Midbrain (tissue), 1 donor: Measurements from ENCODE around the gene CACNA1H.
"Not testable (repeated sequence)": the region's sequence is repeated elsewhere in the genome, so short reads cannot be mapped to it uniquely, and the experiment has no call there.

Experiments
- DNase-seq: peaks from one replicate; lab custom pipeline; 2025; lab: John Stamatoyannopoulos, UW

CACNA1H gene

GRCh38 chr16:1213796-1214372 is 61.0 kb downstream of the CACNA1H start:
- DNase-seq: no peak

GRCh38 chr16:1214719-1215118 is 61.8 kb downstream of the CACNA1H start:
- DNase-seq: no peak

- no peak for DNase-seq
Measured at GRCh38 chr16:1215574-1216295, 62.8 kb downstream of the CACNA1H start.

- DNase-seq: no peak
Measured at GRCh38 chr16:1216296-1216619, 63.4 kb downstream of the CACNA1H start.

DNA sequence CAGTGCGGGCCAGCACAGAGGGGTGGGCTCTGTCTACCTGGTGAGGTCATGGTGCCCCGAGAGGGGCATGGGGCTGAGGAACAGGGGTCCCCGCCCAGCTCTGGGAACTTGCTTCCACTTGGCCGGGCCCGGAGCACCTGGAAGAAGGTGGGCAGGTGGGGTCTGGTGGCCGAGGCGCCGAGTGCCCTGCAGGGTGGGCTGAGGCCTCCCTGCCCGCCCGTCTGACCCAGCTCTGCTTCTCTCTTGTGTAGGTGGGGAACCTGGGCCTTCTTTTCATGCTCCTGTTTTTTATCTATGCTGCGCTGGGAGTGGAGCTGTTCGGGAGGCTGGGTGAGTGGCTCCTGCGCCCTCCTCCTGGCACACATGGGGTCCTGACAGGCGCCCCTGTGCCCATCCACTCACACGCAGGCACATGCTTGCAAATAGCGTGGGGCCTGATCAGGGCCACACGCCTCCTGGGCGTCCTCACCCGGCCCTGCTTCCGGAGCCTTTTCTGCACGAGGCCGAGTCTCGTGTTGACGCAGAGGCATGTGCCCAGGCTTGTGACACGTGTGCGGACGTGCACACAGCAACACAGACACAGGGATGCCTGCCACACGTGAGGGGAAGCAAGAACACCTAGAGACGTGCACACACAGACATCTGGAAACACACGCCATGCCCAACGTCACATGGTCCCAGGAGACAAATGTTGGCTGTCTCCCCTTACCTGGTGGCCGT is 63.9 kb downstream of the CACNA1H start:
- no peak for DNase-seq

DNA sequence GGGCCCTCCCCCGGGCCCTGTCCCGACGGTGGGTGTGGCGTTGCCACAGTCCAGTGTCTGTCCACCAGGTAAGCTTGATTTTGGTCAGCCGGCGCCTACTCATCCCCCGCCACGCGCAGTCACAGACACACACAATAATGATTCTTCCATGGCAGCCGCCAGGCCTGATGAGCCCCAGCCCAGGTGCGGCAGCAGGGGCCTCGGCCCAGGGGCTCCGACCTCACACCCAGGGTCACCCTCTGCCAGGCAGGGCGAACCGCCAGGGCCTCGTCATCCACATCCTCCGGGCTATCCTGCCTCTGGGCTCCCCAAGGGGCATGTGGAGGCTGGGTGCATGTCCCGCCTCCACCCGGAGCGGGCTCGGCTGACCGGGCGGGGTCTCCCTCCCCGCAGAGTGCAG is 64.6 kb downstream of the CACNA1H start:
- no peak for DNase-seq

- DNase-seq: no peak
Measured at GRCh38 chr16:1218061-1218929, 65.4 kb downstream of the CACNA1H start.

DNA sequence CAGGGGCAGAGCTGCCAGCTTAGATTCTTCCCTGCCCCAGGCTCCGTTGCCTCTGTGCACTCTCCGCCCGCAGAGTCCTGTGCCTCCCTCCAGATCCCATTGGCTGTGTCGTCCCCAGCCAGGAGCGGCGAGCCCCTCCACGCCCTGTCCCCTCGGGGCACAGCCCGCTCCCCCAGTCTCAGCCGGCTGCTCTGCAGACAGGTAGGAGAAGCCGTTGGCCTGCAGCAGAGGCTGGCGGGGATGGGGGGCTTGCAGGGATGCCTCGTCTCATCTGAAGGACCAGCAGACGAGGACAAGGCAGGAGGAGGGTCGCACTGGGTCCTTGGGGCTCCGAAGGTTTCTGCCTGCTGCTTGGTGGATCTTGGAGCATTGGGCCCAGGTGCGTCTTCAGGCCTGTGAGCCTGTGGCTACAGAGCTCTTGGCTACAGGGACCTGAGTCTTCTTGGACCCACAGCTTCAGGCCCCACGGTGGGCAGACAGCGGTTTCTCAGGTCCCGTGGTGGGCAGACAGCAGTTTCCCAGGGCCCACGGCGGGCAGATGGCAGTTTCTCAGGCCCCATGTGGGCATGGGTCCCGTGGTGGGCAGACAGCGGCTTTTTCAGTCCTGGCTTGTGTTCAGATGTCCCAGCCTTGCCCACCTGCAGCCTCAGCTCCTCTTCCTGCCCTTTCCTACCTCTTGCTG is 66.2 kb downstream of the CACNA1H start:
- no peak for DNase-seq

- DNase-seq: no peak
Measured at GRCh38 chr16:1220098-1220728, 67.3 kb downstream of the CACNA1H start.

- DNase-seq: no peak
Measured at GRCh38 chr16:1220841-1221627, 68.1 kb downstream of the CACNA1H start.

DNA sequence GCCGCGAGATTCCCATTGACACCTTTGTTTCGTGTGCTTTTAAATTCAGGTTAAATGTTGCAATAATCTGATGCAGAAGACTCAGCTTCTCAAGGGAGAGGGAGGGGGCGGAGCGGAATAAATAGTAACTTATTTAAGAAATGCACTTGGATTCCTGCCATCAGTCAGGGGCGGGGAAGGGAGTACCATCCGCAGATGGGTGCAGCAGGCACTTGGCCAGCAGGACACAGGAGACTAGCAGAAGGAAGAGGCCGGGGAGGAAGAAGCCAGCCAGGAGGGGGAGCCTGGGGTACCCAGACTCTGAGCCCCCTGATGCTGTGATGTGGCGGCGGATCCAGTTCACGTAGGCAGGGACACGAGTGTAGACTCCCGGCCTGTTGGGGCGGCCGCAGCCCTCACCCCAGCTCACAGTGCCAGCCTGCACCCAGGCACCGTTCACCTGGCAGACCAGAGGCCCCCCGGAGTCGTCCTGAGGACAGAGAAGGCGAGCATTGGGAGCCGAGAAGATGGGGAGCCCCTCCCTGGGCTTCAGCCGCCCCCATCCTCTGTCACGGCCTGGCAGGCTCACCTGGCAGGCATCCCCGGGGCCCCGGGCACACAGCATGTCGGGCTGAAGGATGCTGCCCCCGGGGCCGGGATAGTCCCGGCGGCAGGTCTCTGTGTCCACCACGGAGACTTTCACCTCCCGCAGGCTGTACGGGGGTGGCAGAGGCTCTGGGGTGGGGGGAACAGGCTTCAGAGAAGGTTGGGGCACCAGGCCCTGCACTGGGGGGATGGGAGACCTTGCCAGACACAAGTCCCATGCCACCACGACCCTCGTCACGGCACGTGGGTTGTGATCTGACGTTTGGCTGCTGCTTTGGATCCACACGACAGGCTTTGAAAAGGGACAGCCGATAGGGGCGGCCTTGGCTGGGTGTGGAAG is 69.0 kb downstream of the CACNA1H start:
- no peak for DNase-seq

- no peak for DNase-seq
Measured at GRCh38 chr16:1222553-1223354, 69.8 kb downstream of the CACNA1H start.

- no peak for DNase-seq
Measured at GRCh38 chr16:1223355-1224214, 70.7 kb downstream of the CACNA1H start.

DNA sequence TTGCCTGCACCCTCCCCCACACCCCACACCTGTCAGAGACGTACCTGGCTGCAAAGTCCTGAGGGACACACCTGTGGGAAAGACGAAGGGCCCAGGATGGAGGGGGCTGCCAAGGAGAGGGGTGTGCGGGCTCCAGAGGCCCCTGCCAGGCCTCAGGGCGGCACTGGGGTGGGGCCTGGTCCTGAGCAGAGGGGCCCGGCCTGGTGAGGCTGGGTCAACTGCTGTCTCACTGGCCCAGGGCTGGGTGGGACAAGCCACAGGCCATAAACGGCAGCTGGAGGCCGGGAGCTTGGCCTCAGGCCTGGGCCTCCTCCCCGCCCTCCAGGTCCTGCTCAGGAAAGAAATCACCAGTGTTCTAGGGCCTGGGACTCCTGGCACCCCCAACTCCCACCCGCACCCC is 71.7 kb downstream of the CACNA1H start:
- DNase-seq: no peak

DNA sequence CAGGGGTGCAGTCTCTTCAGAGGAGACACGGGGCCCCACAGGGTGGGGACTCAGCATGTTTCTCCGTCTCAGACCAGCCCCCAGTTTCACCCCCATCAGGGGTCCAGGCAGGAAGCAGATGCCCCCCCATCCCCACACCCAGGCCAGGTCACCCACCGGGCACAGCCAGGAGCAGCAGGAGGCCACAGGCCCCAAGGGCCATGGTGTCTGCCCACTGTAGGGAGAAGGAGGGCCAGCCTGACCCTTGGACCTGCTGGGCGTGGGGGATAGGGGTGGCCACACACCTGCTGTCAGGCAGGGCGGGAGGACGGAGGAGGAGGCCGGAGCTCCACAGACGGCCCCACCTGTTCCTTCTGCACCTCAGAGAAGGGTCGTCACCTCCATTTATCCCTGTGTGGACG is 72.1 kb downstream of the CACNA1H start, which contains the start of gene TPSG1:
Gene TPSG1, minus strand, starts transcription at position 218 of the 401 bp plus-strand sequence. Its CDS starts 16 bp downstream, at position 202.
- DNase-seq: no peak

DNA sequence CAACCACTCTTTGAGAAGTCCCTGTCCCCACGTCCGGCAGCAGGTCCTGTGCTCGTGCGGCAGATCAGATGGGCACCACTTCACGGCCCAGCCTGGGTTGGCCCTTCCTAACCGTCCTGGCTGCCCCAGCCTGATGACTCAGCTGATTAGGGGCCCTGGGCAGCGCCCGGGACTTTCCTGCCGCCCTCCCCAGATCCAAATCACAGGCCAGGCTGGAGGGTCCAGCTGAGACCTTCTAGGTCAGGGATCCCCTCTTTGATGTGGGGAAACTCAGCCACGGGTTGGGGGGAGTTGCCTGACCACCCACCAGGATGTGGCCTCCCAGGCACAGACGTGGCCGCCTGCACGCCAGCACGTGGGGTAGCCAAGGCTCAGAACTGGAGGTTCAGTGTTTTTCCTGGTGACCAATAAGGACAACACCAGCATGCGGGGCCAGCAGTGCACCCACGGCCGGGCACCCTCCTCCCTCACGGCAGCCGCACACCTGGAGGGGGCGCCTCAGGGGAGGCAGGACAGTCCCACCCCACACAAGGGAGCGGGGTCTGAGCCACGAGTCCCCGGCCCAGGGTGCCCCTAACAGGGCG is 72.9 kb downstream of the CACNA1H start:
- DNase-seq: not testable (repeated sequence)

GRCh38 chr16:1226692-1227091 is 73.8 kb downstream of the CACNA1H start:
- DNase-seq: not testable (repeated sequence)
